Stimulated activated CD4-positive, alpha-beta T cell treated with anti-CD3 and anti-CD28 coated beads, Interleukin-2, amount 100 ng/mL, for 24 hours (primary cell): ENCODE measurements around the gene MTG1.
"Not testable (repeated sequence)": the region's sequence is repeated elsewhere in the genome, so short reads cannot be mapped to it uniquely, and the experiment has no call there.

Experiments
- DNase-seq, 2 donors: peaks; one replicate each; pipeline ENCODE4 v3.0.0-alpha.2; 2020

The MTG1 gene

DNA sequence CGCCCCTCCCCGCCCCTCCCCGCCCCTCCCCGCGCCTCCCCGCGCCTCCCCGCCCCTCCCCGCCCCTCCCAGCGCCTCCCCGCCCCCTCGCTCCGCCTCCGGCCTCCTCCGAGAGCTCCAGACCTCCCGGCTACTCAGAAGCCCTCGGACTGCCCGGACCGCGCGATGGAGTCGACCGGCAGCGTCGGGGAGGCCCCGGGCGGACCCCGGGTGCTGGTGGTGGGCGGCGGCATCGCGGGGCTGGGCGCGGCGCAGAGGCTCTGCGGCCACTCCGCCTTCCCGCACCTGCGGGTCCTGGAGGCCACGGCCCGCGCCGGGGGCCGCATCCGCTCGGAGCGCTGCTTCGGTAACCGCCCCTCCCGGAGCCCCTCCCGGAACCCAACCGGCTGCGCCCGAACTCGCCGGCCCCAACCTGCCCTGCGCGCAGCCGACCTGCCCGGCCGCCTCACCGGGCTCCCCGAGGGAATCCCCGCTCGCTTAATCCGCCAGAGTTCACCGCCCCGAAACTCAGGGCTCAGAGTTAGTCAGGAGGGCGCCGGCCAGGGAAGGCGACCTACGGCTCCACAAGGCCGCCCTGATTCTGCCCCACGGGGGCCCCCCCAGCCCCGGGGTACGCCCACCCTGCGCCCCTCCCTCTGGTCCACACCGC is 14.7 kb upstream of the MTG1 start, which contains the start of gene PAOX:
PAOX (plus strand) TSS at position 111 of the 649 bp plus-strand sequence; CDS start at position 166, 55 bp downstream.
- DNase-seq: peak; percentile 70

DNA sequence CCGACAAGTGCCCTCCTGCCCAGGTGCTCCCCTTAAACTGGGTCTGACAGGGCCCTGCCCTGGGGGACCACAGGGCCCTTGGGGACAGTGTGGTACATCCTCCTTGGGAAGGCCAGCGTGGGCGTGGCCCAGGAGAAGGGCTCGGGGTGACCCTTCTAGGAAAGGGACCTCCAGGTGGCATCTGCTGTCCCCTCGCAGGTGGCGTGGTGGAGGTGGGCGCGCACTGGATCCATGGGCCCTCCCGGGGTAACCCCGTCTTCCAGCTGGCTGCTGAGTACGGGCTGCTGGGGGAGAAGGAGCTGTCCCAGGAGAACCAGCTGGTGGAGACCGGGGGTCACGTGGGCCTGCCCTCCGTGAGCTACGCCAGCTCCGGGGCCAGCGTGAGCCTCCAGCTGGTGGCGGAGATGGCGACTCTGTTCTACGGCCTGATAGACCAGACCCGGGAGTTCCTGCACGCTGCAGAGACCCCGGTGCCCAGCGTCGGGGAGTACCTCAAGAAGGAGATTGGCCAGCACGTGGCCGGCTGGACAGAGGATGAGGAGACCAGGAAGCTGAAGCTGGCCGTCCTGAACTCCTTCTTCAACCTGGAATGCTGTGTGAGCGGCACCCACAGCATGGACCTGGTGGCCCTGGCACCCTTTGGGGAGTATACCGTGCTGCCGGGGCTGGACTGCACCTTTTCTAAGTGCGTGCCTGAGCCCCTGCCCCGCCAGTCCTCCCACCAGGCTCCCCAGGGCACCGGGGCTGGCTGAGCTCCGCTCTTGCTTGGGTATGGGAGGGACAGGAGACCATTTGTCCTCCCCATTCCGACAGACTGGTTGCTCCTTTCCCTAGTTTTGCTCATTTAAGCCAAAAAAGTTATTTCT is 13.9 kb upstream of the MTG1 start:
- no peak for DNase-seq

GRCh38 chr10:133381036-133381435 is 12.9 kb upstream of the MTG1 start:
- DNase-seq: no peak

DNA sequence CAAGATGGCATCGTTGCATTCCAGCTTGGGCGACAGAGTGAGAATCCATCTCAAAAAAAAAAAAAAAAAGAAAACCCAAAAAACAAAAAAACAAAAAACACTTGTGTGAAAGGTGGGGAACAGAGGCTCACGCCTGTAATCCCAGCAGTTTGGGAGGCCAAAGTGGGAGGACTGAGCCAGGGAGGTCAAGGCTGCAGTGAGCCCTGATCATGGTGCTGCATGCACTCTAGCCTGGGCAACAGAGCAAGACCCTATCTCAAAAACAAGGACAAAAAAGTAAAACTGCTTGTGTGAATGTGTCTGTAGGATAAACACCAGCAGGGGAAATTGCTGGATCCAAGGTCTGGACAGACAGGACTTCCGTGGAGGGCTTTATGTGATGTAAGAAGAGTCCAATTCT is 10.4 kb upstream of the MTG1 start:
- no peak for DNase-seq

- no peak for DNase-seq
Observed at GRCh38 chr10:133384071-133384470, 9.9 kb upstream of the MTG1 start.

- no peak for DNase-seq
Observed at GRCh38 chr10:133385214-133385613, 8.7 kb upstream of the MTG1 start.

GRCh38 chr10:133386951-133387350 is 7.0 kb upstream of the MTG1 start:
- DNase-seq: not testable (repeated sequence)

DNA sequence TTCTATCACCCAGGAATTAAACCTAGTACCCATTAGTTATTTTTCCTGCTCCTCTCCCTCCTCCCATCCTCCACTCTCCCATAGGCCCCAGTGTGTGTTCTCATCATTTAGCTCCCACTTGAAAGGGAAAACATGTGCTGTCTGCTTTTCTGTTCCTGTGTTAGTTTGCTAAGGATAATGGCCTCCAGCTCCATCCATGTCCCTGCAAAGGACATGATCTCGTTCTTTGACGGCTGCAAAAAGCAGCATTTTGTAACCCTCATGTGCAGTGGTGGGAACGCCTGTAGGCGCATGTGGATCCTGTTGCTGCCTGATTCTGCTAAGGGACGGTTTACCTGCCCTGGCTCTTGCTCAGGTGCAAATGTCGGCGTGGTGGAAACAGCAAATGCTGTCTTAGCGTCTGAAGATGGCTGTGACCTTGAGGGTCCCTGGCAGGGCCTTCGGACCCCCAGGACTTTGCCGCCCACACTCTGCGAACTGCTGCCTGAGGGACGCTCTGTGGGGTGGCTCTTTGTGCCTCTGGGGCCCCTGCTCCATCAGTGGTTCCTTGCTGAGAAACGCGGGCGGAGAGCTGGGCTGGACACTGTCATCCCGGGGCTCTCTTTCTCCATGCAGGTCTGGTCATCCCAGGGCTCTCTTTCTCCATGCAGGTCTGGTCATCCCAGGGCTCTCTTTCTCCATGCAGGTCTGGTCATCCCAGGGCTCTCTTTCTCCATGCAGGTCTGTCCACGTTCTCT is 5.6 kb upstream of the MTG1 start:
- no peak for DNase-seq

GRCh38 chr10:133388973-133389818 is 4.8 kb upstream of the MTG1 start:
- peak; percentile 42 to 50 for DNase-seq

DNA sequence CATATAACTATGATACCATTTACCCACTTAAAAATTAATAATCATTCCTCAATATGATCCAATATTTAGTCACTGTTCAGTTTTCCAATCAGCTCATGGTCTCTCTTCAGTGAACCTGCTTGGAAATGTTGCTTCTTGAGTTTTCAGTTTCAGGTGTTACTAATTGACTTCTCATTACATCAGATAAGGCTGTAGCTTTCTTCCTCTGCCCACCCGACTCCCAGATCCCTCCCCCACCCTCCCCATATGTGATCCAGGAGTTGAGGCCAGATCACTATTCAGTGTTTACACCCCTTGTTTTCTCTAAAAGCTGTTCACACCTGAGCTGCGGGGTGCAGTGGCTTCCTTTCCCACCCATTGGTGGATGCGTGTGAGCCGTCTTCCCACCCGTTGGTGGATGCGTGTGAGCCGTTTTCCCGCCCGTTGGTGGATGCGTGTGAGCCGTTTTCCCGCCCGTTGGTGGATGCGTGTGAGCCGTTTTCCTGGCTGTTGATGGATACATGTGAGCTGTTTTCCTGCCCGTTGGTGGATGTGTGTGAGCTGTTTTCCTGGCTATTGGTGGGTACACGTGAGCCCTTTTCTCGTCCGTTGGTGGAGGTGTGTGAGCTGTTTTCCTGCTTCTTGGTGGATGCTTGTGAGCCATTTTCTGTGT is 3.2 kb upstream of the MTG1 start:
- DNase-seq: no peak

- DNase-seq: no peak
Observed at GRCh38 chr10:133391249-133391635, 2.7 kb upstream of the MTG1 start.

- DNase-seq: peak; percentile 14 to 37
Observed at GRCh38 chr10:133391761-133392518, 2.0 kb upstream of the MTG1 start.

DNA sequence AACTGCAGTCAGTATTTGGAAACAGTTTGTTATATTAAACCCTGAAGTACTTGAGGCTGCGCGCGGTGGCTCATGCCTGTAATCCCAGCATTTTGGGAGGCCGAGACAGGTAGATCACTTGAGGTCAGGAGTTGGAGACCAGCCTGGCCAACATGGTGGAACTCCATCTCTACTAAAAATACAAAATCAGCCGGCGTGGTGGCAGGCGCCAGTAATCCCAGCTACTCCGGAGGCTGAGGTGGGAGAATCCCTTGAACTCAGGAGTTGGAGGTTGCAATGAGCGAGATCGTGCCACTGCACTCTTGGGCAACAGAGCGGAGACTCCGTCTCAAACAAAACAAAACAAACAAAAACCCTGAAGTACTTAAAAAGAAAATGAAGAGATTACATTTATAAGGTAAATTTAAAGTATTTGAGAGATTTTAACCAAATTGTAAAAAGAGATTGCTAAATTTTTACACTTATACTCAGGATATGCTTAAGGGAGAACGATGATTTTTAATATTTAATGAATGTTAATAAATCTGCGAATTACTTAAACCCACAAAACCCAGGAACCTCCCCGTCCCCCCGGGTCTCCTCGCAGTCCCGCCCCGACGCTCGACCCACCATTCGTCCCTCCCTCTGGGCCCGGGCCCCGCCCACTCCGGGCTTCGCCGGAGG is 425 bp upstream of the MTG1 start:
- DNase-seq: peak in 1 of 2 donors; percentile 16

DNA sequence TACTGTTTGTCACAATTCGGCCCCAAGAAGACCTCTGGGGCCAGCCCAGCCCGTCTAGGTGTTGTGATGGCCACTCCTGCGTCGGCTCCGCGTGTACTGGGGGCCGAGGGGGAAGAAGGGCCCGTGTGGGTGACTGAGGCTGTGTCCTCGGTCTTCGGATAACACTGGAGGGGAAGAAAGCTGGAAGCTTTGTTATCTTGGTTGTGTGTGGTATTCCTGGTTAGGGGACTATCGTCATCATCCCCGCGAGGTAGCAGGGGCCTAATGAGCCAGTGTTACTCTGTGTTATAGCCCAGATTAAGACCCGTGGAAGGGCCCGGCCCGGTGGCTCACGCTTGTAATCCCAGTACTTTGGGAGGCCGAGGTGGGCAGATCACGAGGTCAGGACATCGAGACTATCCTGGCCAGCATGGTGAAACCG is 854 bp downstream of the MTG1 start:
- DNase-seq: peak in 1 of 2 donors; percentile 20

GRCh38 chr10:133396035-133396624 is 2.2 kb downstream of the MTG1 start:
- peak in 1 of 2 donors; percentile 13 for DNase-seq

- peak in 1 of 2 donors; percentile 6 for DNase-seq
Observed at GRCh38 chr10:133397938-133398337, 4.0 kb downstream of the MTG1 start.

- DNase-seq: peak in 1 of 2 donors; percentile 14
Observed at GRCh38 chr10:133399123-133399601, 5.2 kb downstream of the MTG1 start.

GRCh38 chr10:133400624-133401424 is 6.9 kb downstream of the MTG1 start:
- DNase-seq: peak in 1 of 2 donors; percentile 14

- DNase-seq: peak in 1 of 2 donors; percentile 1
Observed at GRCh38 chr10:133401500-133401899, 7.5 kb downstream of the MTG1 start.
